Liver (tissue), 9 donors: Measurements from ENCODE around the gene ZNF467. TPM values are rescaled to one million over a fixed set of nuclear protein-coding genes. Genes with fewer than 3 reads are reported as not detected.

Experiments
- DNase-seq: peaks from one replicate; pipeline ENCODE4 v3.0.0-alpha.2; 2017; ENCODE audit warnings: low spot score
- H3K27ac ChIP-seq, 2 donors: one replicate each; pipeline ENCODE4 v1.7.0; 2013; ENCODE audit warnings: inconsistent platforms in 2 of 2, low read length in 2 of 2, control low read depth in 1 of 2, low read depth in 1 of 2, mild to moderate bottlenecking in 1 of 2
- H3K27me3 ChIP-seq, 4 donors: one replicate each; pipeline versions ENCODE4 v1.6.1 to v1.7.0; 2013; ENCODE audit warnings: low read length in 3 of 4, inconsistent platforms in 1 of 4, mild to moderate bottlenecking in 1 of 4, moderate library complexity in 1 of 4; ENCODE audit not compliant: control insufficient read depth in 4 of 4, insufficient read depth in 4 of 4
- H3K36me3 ChIP-seq, 4 donors: one replicate each; pipeline versions ENCODE4 v1.6.1 to v1.7.0; 2013; ENCODE audit warnings: low read length in 3 of 4, mild to moderate bottlenecking in 3 of 4, low read depth in 1 of 4, moderate library complexity in 1 of 4; ENCODE audit not compliant: control insufficient read depth in 4 of 4, insufficient read depth in 3 of 4
- H3K4me1 ChIP-seq, 4 donors: one replicate each; pipeline versions ENCODE4 v1.6.1 to v1.7.0; 2013; ENCODE audit warnings: low read length in 3 of 4, mild to moderate bottlenecking in 3 of 4, moderate library complexity in 1 of 4; ENCODE audit not compliant: control insufficient read depth in 4 of 4, insufficient read depth in 4 of 4
- H3K4me3 ChIP-seq, 3 donors: one replicate each; pipeline versions ENCODE4 v1.6.1 to v1.7.0; 2013; ENCODE audit warnings: low read length in 3 of 3, control low read depth in 1 of 3, low read depth in 1 of 3, mild to moderate bottlenecking in 1 of 3
- H3K9ac ChIP-seq, 2 donors: one replicate each; pipeline ENCODE4 v1.7.0; 2013; ENCODE audit warnings: low read length in 2 of 2, mild to moderate bottlenecking in 2 of 2, moderate library complexity in 2 of 2, control low read depth in 1 of 2, low read depth in 1 of 2
- H3K9me3 ChIP-seq, 4 donors: one replicate each; pipeline versions ENCODE4 v1.6.1 to v1.7.0; 2013; ENCODE audit warnings: low read length in 3 of 4; ENCODE audit not compliant: control insufficient read depth in 4 of 4
- ATF3 ChIP-seq: IDR thresholded peaks from 2 replicates; pipeline ENCODE4 v1.6.1; 2016; ENCODE audit warnings: antibody characterized with exemption
- CTCF ChIP-seq: fragments of 150-350 bp; IDR thresholded peaks from 2 replicates; pipeline ENCODE4 v1.5.1; 2017; ENCODE audit warnings: improper control_type of control experiment, low read depth, low read length; ENCODE audit not compliant: missing input control
- EGR1 ChIP-seq, 2 donors: IDR thresholded peaks; 2 replicates each; pipeline ENCODE4 v1.6.1; 2016 to 2018; ENCODE audit warnings: antibody characterized with exemption in 2 of 2, low read depth in 2 of 2
- FOXA1 ChIP-seq: IDR thresholded peaks from 2 replicates; pipeline ENCODE4 v1.6.1; 2016; ENCODE audit warnings: antibody characterized with exemption
- FOXA2 ChIP-seq: IDR thresholded peaks from 2 replicates; pipeline ENCODE4 v1.6.1; 2016; ENCODE audit warnings: antibody characterized with exemption
- HNF4A ChIP-seq, 2 donors: conservative IDR thresholded peaks; 2 replicates each; pipeline ENCODE4 v1.6.1; 2016; ENCODE audit warnings: antibody characterized with exemption in 2 of 2, mild to moderate bottlenecking in 2 of 2
- HNF4G ChIP-seq: IDR thresholded peaks from 2 replicates; pipeline ENCODE4 v1.6.1; 2016; ENCODE audit warnings: antibody characterized with exemption
- JUND ChIP-seq, 2 donors: IDR thresholded peaks; 2 replicates each; pipeline ENCODE4 v1.6.1; 2016; ENCODE audit warnings: antibody characterized with exemption in 2 of 2
- MAX ChIP-seq: IDR thresholded peaks from 2 replicates; pipeline ENCODE4 v1.6.1; 2016; ENCODE audit warnings: antibody characterized with exemption
- NR2F2 ChIP-seq: IDR thresholded peaks from 2 replicates; pipeline ENCODE4 v1.6.1; 2016; ENCODE audit warnings: antibody characterized with exemption
- RAD21 ChIP-seq, 2 donors: IDR thresholded peaks; 2 replicates each; pipeline ENCODE4 v1.6.1; 2016; ENCODE audit warnings: antibody characterized with exemption in 2 of 2, mild to moderate bottlenecking in 2 of 2
- REST ChIP-seq: IDR thresholded peaks from 2 replicates; pipeline ENCODE4 v1.6.1; 2016; ENCODE audit warnings: antibody characterized with exemption, mild to moderate bottlenecking
- RXRA ChIP-seq, 2 donors: IDR thresholded peaks; 2 replicates each; pipeline ENCODE4 v1.6.1; 2017 to 2018; ENCODE audit warnings: antibody characterized with exemption in 2 of 2, mild to moderate bottlenecking in 1 of 2
- SP1 ChIP-seq: IDR thresholded peaks from 2 replicates; pipeline ENCODE4 v1.6.1; 2018; ENCODE audit warnings: antibody characterized with exemption, mild to moderate bottlenecking
- YY1 ChIP-seq: IDR thresholded peaks from 2 replicates; pipeline ENCODE4 v1.6.1; 2016; ENCODE audit warnings: antibody characterized with exemption, mild to moderate bottlenecking
- ZBTB33 ChIP-seq: IDR thresholded peaks from 2 replicates; pipeline ENCODE4 v1.6.1; 2016; ENCODE audit warnings: antibody characterized with exemption
- WGBS: extraction: QIAGEN DNeasy Blood & Tissue Kit; methylation state at CpG from one replicate; pipeline ENCODE4 v1.1.7; 2013; 5-methylcytosine and 5-hydroxymethylcytosine counted together
- polyA plus RNA-seq, 2 donors: library from polyadenylated mRNA; stranded (reverse) in 1 of 2; unstranded in 1 of 2; fragments of 200-250 nt in 1 of 2; fragments of >200 nt in 1 of 2; fragmentation: Nextera tagmentation in 1 of 2; extraction: Ambion mirVana in 1 of 2; gene quantifications; one replicate each; pipeline versions ENCODE4 v1.2.1 to v1.2.3, GENCODE V29; 2013 to 2015
- total RNA-seq, 2 donors: library from RNA; depleted of rRNA; stranded (reverse); fragments of >200 nt; gene quantifications; one replicate each; pipeline ENCODE4 v1.2.3, GENCODE V29; 2014
- donor health status: healthy.
- donor health status: healthy.
- donor health status: healthy.
- donor health status: healthy.
- donor health status: healthy.

ZNF467 gene
- total and polyA plus RNA-seq, 4 donors = 2.8 to 4.0 (median 3.7) TPM

GRCh38 chr7:149753375-149754233 is 19.8 kb downstream of the ZNF467 start:
- no peak overlapping the region for H3K27ac ChIP-seq
- peak; percentile 55 for DNase-seq
- H3K27me3 ChIP-seq = no peaks in the 10 kb centered on the region
- no peak overlapping the region for H3K4me3 ChIP-seq
- 59% methylated on average over 20 of the region's 20 CpGs for WGBS
- no peaks in the 10 kb centered on the region for H3K9me3 ChIP-seq
- H3K9ac ChIP-seq = no peak overlapping the region
- peaks cover 0 to 6% (median 3%) of the 10 kb centered on the region in 4 donors for H3K4me1 ChIP-seq
- TF ChIP-seq EGR1 (IDR thresholded peaks at IDR 0.05; ENCODE audit: low read depth in 2 of 2) (no peak), RAD21 (IDR thresholded peaks at IDR 0.05) (peak; percentile 51 to 77), RXRA (IDR thresholded peaks at IDR 0.05) (peak in 1 of 2 donors; percentile 30), CTCF (peak; percentile 43), HNF4A (conservative IDR thresholded peaks at IDR 0.05) (peak; percentile 26 to 40), NR2F2 (no peak), SP1 (peak; percentile 21), ATF3 (peak; percentile 12)
- H3K36me3 ChIP-seq = no peaks in the 10 kb centered on the region

GRCh38 chr7:149752646-149753045 is 20.7 kb downstream of the ZNF467 start:
- no peak overlapping the region for H3K4me3 ChIP-seq
- no peaks in the 10 kb centered on the region for H3K9me3 ChIP-seq
- WGBS = 86% methylated on average over 5 of the region's 5 CpGs
- H3K27me3 ChIP-seq = no peaks in the 10 kb centered on the region
- H3K9ac ChIP-seq = no peak overlapping the region
- DNase-seq = no peak
- no peaks in the 10 kb centered on the region for H3K36me3 ChIP-seq
- no peak overlapping the region for H3K27ac ChIP-seq
- peaks cover 0 to 6% (median 3%) of the 10 kb centered on the region in 4 donors for H3K4me1 ChIP-seq
- no peak for TF ChIP-seq CTCF
- no peak for TF ChIP-seq ZBTB33
- no peak for TF ChIP-seq YY1
- no peak for TF ChIP-seq REST
- no peak for TF ChIP-seq SP1
- TF ChIP-seq NR2F2 = no peak
- TF ChIP-seq JUND (IDR thresholded peaks at IDR 0.05) = no peak
- no peak for TF ChIP-seq FOXA2
- no peak for TF ChIP-seq RAD21 (IDR thresholded peaks at IDR 0.05)
- no peak for TF ChIP-seq HNF4A (conservative IDR thresholded peaks at IDR 0.05)
- no peak for TF ChIP-seq ATF3
- TF ChIP-seq RXRA (IDR thresholded peaks at IDR 0.05) = no peak
- no peak for TF ChIP-seq MAX
- TF ChIP-seq HNF4G = no peak
- TF ChIP-seq FOXA1 = no peak
